ENCODE data around the gene BAZ2B.

- TF ChIP-seq EZH2 (IDR thresholded peaks at IDR 0.05), result no peak
- TF ChIP-seq POLR2AphosphoS5 (IDR thresholded peaks at IDR 0.05; ENCODE audit: borderline replicate concordance, low read depth, low read length), result no peak
- TF ChIP-seq FOXP2 (optimal IDR thresholded peaks at IDR 0.05; ENCODE audit: control extremely low read depth, extremely low read length, insufficient read depth), result no peak
Observed at GRCh38 chr2:159349674-159350299, 266.6 kb downstream of the BAZ2B start.

Measured in SK-N-MC (cell line).